PC-9 (cell line): ENCODE measurements around the gene GRM7.

ENCODE experiments used
- CTCF ChIP-seq: fragments of 200-600 bp; sonication (generic); conservative IDR thresholded peaks from 2 replicates; pipeline ENCODE4 v1.6.1; 2017; ENCODE audit warnings: mixed run types, antibody characterized with exemption, mild to moderate bottlenecking, moderate library complexity
- EZH2 ChIP-seq: fragments of 200-600 bp; sonication (generic); IDR thresholded peaks from 2 replicates; pipeline ENCODE4 v1.8.0; 2017; ENCODE audit warnings: antibody characterized with exemption, low read depth

- TF ChIP-seq CTCF = no peak
- no peak for TF ChIP-seq EZH2
Measured at GRCh38 chr3:7607083-7607482, 746.2 kb downstream of the GRM7 start.
